Omental fat pad (tissue), 4 donors: Measurements from ENCODE around the gene PAQR8. TPM values are rescaled to one million over a fixed set of nuclear protein-coding genes. Genes with fewer than 3 reads are reported as not detected.

ENCODE experiments used
- ATAC-seq: fragments of 150-250 bp; one replicate; pipeline ENCODE4 v1.9.1; 2016; ENCODE audit warnings: mild to moderate bottlenecking, moderate library complexity; ENCODE audit not compliant: low FRiP score
- DNase-seq: peaks from one replicate; pipeline ENCODE4 v3.0.0-alpha.2; 2019; ENCODE audit warnings: low spot score
- CTCF ChIP-seq, 3 donors: fragments of 450-650 bp; IDR thresholded peaks; one replicate each; pipeline ENCODE4 v1.5.1; 2016 to 2017; ENCODE audit warnings: antibody characterized with exemption in 3 of 3, mild to moderate bottlenecking in 3 of 3, moderate library complexity in 2 of 3
- total RNA-seq, 4 donors: library from RNA; depleted of rRNA; stranded (reverse); fragments of >200 nt; gene quantifications; one replicate each; pipeline ENCODE4 v1.1.0, GENCODE V29; 2016

The PAQR8 gene
- total RNA-seq, 4 donors from 2014 or later: 1.5 to 7.9 (median 3.6) TPM

- no peak for TF ChIP-seq CTCF (IDR thresholded peaks at IDR 0.05)
- ATAC-seq (no peak), DNase-seq (no peak)
Observed at GRCh38 chr6:52325695-52326471, 36.1 kb upstream of the PAQR8 start.

DNA sequence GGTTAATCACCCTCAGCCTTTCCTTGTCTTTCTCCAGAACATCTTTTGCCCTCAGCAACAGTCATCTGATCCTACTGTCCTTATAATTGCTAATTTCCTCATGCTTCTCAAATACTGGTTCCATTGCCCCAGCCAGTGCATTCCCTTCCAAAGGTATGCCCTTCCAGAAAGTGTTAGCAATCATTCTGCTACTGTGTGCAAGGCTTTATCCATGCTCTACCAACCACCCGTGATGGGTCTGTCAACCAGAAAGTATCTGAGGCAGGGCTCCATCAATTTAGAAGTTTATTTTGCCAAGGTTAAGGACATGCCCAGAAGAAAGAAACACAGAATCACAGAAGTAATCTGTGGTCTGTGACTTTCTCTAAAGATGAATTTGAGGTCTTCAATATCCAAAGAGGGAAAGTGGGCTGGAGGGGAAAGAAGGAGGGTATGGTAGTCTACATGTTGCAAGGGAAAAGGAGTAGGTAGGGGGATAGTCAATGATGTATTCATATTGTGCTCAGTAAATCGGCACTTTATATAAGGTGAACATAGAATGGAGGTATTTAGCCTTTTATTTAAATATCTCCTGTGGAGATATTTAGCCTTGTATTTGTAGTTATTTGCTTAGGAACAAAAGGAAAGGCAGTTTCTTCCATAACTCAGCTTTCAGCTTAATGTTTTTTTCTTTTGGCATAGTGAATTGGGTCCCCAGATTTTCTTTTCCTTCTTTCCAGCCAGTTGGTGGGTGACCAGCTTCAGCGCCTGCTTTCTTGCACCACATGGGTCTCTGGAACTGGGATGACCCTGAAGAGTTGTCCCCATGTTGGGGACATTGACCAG is 35.2 kb upstream of the PAQR8 start:
- no peak for ATAC-seq
- no peak for DNase-seq
- TF ChIP-seq CTCF (IDR thresholded peaks at IDR 0.05): no peak

DNA sequence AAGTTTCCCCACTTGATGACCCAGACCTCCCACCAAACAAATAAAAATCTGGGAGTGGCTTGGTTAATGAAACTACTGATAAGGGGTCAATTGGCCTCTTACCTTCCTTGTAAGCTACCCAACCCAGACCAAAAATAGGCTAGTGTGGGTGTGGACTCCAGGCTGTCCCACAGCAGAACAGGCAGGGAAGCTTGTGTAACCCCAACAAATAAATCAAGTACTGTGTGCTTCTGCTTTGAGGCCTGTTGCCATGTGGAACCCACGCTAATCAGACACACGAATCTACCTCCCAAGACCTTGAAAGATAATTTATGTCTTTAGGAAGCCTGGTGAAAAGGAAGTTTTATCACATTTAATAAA is 33.7 kb upstream of the PAQR8 start:
- ATAC-seq (no peak), DNase-seq (no peak)
- no peak for TF ChIP-seq CTCF (IDR thresholded peaks at IDR 0.05)

DNA sequence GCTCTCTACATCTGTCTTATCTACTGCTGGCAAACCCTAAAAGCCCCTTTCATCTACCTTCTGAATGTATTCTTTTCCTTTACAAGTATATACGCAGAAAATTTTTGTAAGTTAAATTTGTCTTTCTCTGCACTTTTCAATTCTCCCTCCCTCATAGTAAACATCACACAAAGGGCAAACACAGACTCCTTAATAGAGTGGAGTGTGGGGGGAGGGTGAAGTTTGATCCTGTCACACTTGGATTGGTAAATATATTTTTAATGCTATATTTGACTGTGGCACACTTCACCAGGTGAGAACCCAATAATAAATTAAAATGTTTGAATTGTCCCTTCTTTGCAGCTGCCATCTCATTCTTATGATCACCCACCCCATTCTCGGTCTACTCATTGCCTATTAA is 33.2 kb upstream of the PAQR8 start:
- no peak for TF ChIP-seq CTCF (IDR thresholded peaks at IDR 0.05)
- no peak for DNase-seq
- ATAC-seq: no peak

GRCh38 chr6:52330470-52330869 is 31.5 kb upstream of the PAQR8 start:
- DNase-seq (no peak), ATAC-seq (no peak)
- no peak for TF ChIP-seq CTCF (IDR thresholded peaks at IDR 0.05)

- ATAC-seq (no peak), DNase-seq (no peak)
- no peak for TF ChIP-seq CTCF (IDR thresholded peaks at IDR 0.05)
Observed at GRCh38 chr6:52331793-52332457, 30.0 kb upstream of the PAQR8 start.
